ENCODE measurements around the gene INO80D. TPM values are rescaled to one million over a fixed set of nuclear protein-coding genes. Genes with fewer than 3 reads are reported as not detected.

Gene INO80D
- total and polyA plus RNA-seq, 2 donors (not counting 1 experiment from before 2014, with no cell fraction given) = 4.8 to 7.4 TPM

GRCh38 chr2:206115026-206115578 is 29.1 kb upstream of the INO80D start:
- no peaks in the 10 kb centered on the region for H4K20me1 ChIP-seq (ENCODE audit: control insufficient read depth, extremely low read depth, insufficient read depth, low read length)
- no peaks in the 10 kb centered on the region for H3K79me2 ChIP-seq (ENCODE audit: control insufficient read depth, insufficient read depth, low read length)
- H3K4me2 ChIP-seq (ENCODE audit: extremely low read depth, insufficient read depth, low read length) = no peak overlapping the region
- TF ChIP-seq EZH2 (IDR thresholded peaks at IDR 0.05; ENCODE audit: low read length, missing control alignments) = no peak
- TF ChIP-seq CTCF (conservative IDR thresholded peaks at IDR 0.05 in 1 of 2, IDR thresholded peaks at IDR 0.05 in 1 of 2; ENCODE audit: low read depth in 1 of 2, low read length in 2 of 2) = no peak
- H3K9me3 ChIP-seq (ENCODE audit: control insufficient read depth, insufficient read depth, low read depth, low read length) = no peaks in the 10 kb centered on the region
- peaks cover 2% of the 10 kb centered on the region for H3K4me1 ChIP-seq (ENCODE audit: control insufficient read depth, extremely low read depth, insufficient read depth, low read length)
- H2AFZ ChIP-seq (ENCODE audit: low read length) = no peak overlapping the region
- H3K4me3 ChIP-seq (replicated peaks in 1 of 4; ENCODE audit: control extremely low read depth in 1 of 4, insufficient read depth in 1 of 4, low read depth in 3 of 4, low read length in 4 of 4) = no peak overlapping the region
- no peak overlapping the region for H3K27ac ChIP-seq (ENCODE audit: insufficient read depth, low read length)
- peaks cover 2% of the 10 kb centered on the region for H3K36me3 ChIP-seq (ENCODE audit: control insufficient read depth, insufficient read depth, low read length)
- H3K9ac ChIP-seq (ENCODE audit: insufficient read depth, low read length) = no peak overlapping the region
- H3K27me3 ChIP-seq (ENCODE audit: control insufficient read depth, insufficient read depth, low read length) = no peaks in the 10 kb centered on the region
- DNase-seq (ENCODE audit: low read depth in 2 of 2) = no peak

- H3K27me3 ChIP-seq (ENCODE audit: control insufficient read depth, insufficient read depth, low read length) = no peaks in the 10 kb centered on the region
- H3K9ac ChIP-seq (ENCODE audit: insufficient read depth, low read length) = no peak overlapping the region
- no peak overlapping the region for H3K4me2 ChIP-seq (ENCODE audit: extremely low read depth, insufficient read depth, low read length)
- peaks cover 2% of the 10 kb centered on the region for H3K36me3 ChIP-seq (ENCODE audit: control insufficient read depth, insufficient read depth, low read length)
- TF ChIP-seq EZH2 (IDR thresholded peaks at IDR 0.05; ENCODE audit: low read length, missing control alignments) = no peak
- no peak for TF ChIP-seq CTCF (conservative IDR thresholded peaks at IDR 0.05 in 1 of 2, IDR thresholded peaks at IDR 0.05 in 1 of 2; ENCODE audit: low read depth in 1 of 2, low read length in 2 of 2)
- no peak overlapping the region for H3K4me3 ChIP-seq (replicated peaks in 1 of 4; ENCODE audit: control extremely low read depth in 1 of 4, insufficient read depth in 1 of 4, low read depth in 3 of 4, low read length in 4 of 4)
- H3K27ac ChIP-seq (ENCODE audit: insufficient read depth, low read length) = no peak overlapping the region
- no peaks in the 10 kb centered on the region for H3K9me3 ChIP-seq (ENCODE audit: control insufficient read depth, insufficient read depth, low read depth, low read length)
- H3K4me1 ChIP-seq (ENCODE audit: control insufficient read depth, extremely low read depth, insufficient read depth, low read length) = peaks cover 2% of the 10 kb centered on the region
- no peaks in the 10 kb centered on the region for H4K20me1 ChIP-seq (ENCODE audit: control insufficient read depth, extremely low read depth, insufficient read depth, low read length)
- no peak overlapping the region for H2AFZ ChIP-seq (ENCODE audit: low read length)
- H3K79me2 ChIP-seq (ENCODE audit: control insufficient read depth, insufficient read depth, low read length) = no peaks in the 10 kb centered on the region
- peak in 1 of 2 donors; percentile 14 for DNase-seq (ENCODE audit: low read depth in 2 of 2)
Observed at GRCh38 chr2:206112846-206113547, 27.0 kb upstream of the INO80D start.

- Histone ChIP-seq H3K4me1 (ENCODE audit: control insufficient read depth, extremely low read depth, insufficient read depth, low read length) (peaks cover 2% of the 10 kb centered on the region), H3K4me2 (ENCODE audit: extremely low read depth, insufficient read depth, low read length) (no peak overlapping the region), H2AFZ (ENCODE audit: low read length) (no peak overlapping the region), H3K27me3 (ENCODE audit: control insufficient read depth, insufficient read depth, low read length) (no peaks in the 10 kb centered on the region), H3K79me2 (ENCODE audit: control insufficient read depth, insufficient read depth, low read length) (no peaks in the 10 kb centered on the region), H3K9me3 (ENCODE audit: control insufficient read depth, insufficient read depth, low read depth, low read length) (no peaks in the 10 kb centered on the region), H4K20me1 (ENCODE audit: control insufficient read depth, extremely low read depth, insufficient read depth, low read length) (no peaks in the 10 kb centered on the region), H3K9ac (ENCODE audit: insufficient read depth, low read length) (no peak overlapping the region), H3K4me3 (replicated peaks in 1 of 4; ENCODE audit: control extremely low read depth in 1 of 4, insufficient read depth in 1 of 4, low read depth in 3 of 4, low read length in 4 of 4) (no peak overlapping the region), H3K27ac (ENCODE audit: insufficient read depth, low read length) (no peak overlapping the region), H3K36me3 (ENCODE audit: control insufficient read depth, insufficient read depth, low read length) (peaks cover 2% of the 10 kb centered on the region)
- DNase-seq (ENCODE audit: low read depth in 2 of 2) = peak in 1 of 2 donors; percentile 13
- no peak for TF ChIP-seq EZH2 (IDR thresholded peaks at IDR 0.05; ENCODE audit: low read length, missing control alignments)
- TF ChIP-seq CTCF (conservative IDR thresholded peaks at IDR 0.05 in 1 of 2, IDR thresholded peaks at IDR 0.05 in 1 of 2; ENCODE audit: low read depth in 1 of 2, low read length in 2 of 2) = no peak
Observed at GRCh38 chr2:206112108-206112507, 26.1 kb upstream of the INO80D start.

All from fibroblast of lung (primary cell).